ENCODE results near the gene NOP14. TPM values are rescaled to one million over a fixed set of nuclear protein-coding genes. Genes with fewer than 3 reads are reported as not detected.

Gene NOP14
- total RNA-seq, 2 experiments from 2014 or later: 31.7 to 66.2 TPM

DNA sequence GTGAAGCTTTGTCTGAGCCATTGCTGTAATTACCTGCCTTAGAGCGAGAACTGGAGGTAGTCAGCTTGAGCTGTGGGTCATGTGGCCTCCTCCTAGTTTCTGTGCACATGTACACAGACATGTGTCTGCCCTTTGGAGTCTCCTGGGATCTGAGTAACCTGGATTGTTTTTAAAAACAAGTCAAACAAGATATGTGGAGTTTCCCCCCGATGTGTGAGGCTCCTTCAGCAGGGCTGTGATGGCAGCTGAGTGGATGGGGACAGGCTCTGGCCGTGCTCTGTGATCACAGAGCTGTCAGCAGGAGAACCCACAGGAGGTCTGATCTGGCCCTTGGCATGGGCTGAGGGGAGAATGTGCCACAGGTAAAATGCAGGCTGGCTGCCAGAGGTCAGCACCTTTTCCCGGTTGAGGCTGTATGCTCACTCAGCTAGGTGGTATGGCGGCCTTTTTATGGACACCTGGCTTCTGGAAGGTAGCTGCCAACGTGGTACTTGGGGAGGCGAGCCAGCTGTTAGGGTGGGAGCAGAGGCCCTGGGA, 38.4 kb downstream of the NOP14 start:
- no peak overlapping the region for H3K27ac ChIP-seq (ENCODE audit: low read depth, low read length, poor library complexity, severe bottlenecking)
- intact Hi-C loops (cut with micrococcal nuclease; ENCODE audit: unreplicated experiment): no loop called here
- H3K36me3 ChIP-seq (ENCODE audit: insufficient read depth, low read length): peaks cover 12% of the 10 kb centered on the region
- no peaks in the 10 kb centered on the region for H4K20me1 ChIP-seq (ENCODE audit: insufficient read depth, low read length)
- POLR2A ChIA-PET: no interaction called here
- no peaks in the 10 kb centered on the region for H3K79me2 ChIP-seq (ENCODE audit: insufficient read depth, low read depth, low read length)
- H2AFZ ChIP-seq (ENCODE audit: low read length): no peak overlapping the region
- TF ChIP-seq, protein P1, sequence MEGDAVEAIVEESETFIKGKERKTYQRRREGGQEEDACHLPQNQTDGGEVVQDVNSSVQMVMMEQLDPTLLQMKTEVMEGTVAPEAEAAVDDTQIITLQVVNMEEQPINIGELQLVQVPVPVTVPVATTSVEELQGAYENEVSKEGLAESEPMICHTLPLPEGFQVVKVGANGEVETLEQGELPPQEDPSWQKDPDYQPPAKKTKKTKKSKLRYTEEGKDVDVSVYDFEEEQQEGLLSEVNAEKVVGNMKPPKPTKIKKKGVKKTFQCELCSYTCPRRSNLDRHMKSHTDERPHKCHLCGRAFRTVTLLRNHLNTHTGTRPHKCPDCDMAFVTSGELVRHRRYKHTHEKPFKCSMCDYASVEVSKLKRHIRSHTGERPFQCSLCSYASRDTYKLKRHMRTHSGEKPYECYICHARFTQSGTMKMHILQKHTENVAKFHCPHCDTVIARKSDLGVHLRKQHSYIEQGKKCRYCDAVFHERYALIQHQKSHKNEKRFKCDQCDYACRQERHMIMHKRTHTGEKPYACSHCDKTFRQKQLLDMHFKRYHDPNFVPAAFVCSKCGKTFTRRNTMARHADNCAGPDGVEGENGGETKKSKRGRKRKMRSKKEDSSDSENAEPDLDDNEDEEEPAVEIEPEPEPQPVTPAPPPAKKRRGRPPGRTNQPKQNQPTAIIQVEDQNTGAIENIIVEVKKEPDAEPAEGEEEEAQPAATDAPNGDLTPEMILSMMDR (conservative IDR thresholded peaks at IDR 0.05; ENCODE audit: low read length): no peak
- no peak for TF ChIP-seq EZH2phosphoT487 (IDR thresholded peaks at IDR 0.05; ENCODE audit: borderline replicate concordance, low read depth, low read length)
- H3K9me3 ChIP-seq (ENCODE audit: low read length): no peaks in the 10 kb centered on the region
- H3K4me2 ChIP-seq (ENCODE audit: low read length): no peak overlapping the region
- CTCF ChIA-PET (ENCODE audit: unreplicated experiment): no interaction called here
- no peaks in the 10 kb centered on the region for H3K9me2 ChIP-seq (ENCODE audit: insufficient read depth, low read length)
- DNase-seq (ENCODE audit: low spot score): no peak
- BruUV-seq (replicated peaks): no TSS peak
- no peak overlapping the region for H3K4me3 ChIP-seq (ENCODE audit: low read depth, low read length, poor library complexity, severe bottlenecking)
- H3K4me1 ChIP-seq (ENCODE audit: insufficient read depth, low read length, poor library complexity, severe bottlenecking): peaks cover 9% of the 10 kb centered on the region

DNA sequence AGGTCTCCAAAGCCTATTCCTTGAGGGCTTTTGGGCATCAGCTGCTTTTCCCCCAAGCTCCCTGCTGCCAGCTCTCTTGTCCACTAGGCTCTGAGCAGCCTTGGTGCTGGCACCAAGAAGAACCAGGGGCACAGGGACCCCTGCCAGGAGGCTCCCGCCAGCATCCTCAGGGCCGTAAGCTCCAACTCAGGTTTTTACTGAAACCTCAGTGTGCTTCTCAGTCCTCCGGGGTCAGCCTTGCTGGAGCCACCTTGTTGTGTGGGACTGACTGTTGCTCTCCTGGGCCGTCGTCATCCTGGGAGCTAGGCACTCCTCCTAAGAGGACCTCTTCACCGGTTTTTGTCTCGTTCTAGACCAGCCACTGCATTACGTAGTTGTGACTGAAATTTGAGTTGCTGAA, 38.9 kb downstream of the NOP14 start:
- Histone ChIP-seq H3K36me3 (ENCODE audit: insufficient read depth, low read length) (peaks cover 7% of the 10 kb centered on the region; the same call in 1 of the 2 replicates), H3K27ac (ENCODE audit: low read depth, low read length, poor library complexity, severe bottlenecking) (no peak overlapping the region), H3K4me3 (ENCODE audit: low read depth, low read length, poor library complexity, severe bottlenecking) (no peak overlapping the region), H3K79me2 (ENCODE audit: insufficient read depth, low read depth, low read length) (no peaks in the 10 kb centered on the region), H3K9me3 (ENCODE audit: low read length) (no peaks in the 10 kb centered on the region), H2AFZ (ENCODE audit: low read length) (no peak overlapping the region), H3K4me2 (ENCODE audit: low read length) (no peak overlapping the region), H3K4me1 (ENCODE audit: insufficient read depth, low read length, poor library complexity, severe bottlenecking) (peaks cover 9% of the 10 kb centered on the region), H3K9me2 (ENCODE audit: insufficient read depth, low read length) (no peaks in the 10 kb centered on the region), H4K20me1 (ENCODE audit: insufficient read depth, low read length) (no peaks in the 10 kb centered on the region)
- intact Hi-C loops (cut with micrococcal nuclease; ENCODE audit: unreplicated experiment): no loop called here
- TF ChIP-seq, protein P1 (conservative IDR thresholded peaks at IDR 0.05; ENCODE audit: low read length): no peak
- no peak for TF ChIP-seq EZH2phosphoT487 (IDR thresholded peaks at IDR 0.05; ENCODE audit: borderline replicate concordance, low read depth, low read length)
- CTCF ChIA-PET (ENCODE audit: unreplicated experiment): no interaction called here
- BruUV-seq (replicated peaks): no TSS peak
- no peak for DNase-seq (ENCODE audit: low spot score)
- POLR2A ChIA-PET: interaction anchor here (0.7 kb wide), 1 partner anchor 77 kb away, joined by 3 read pairs; no protein-coding TSS in a partner anchor

DNA sequence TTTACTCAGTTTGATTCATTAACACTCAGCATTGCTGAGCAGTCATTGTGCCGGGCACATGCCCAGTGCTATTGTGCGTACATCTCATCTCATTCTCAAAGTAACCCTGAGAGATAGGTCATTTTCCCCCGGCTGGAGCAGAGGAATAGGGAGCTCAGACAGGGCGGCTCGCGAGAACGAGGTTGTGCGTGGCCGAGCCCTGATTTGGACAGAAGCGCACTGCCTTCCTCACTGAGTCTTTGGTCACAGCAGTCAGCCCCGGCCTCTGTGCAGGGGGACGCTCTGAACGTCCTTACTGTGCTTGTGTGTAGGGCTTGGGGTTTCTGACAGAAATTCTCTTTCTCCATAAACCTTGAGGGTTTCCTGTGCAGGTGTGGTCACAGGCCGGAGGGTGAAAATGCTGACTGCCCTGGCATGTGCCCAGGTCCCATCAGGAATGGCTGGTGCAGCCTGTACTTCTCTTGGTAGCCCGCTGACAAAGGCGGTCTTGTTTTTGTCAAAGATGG, 39.5 kb downstream of the NOP14 start:
- no peak for TF ChIP-seq EZH2phosphoT487 (IDR thresholded peaks at IDR 0.05; ENCODE audit: borderline replicate concordance, low read depth, low read length)
- TF ChIP-seq, protein P1 (conservative IDR thresholded peaks at IDR 0.05; ENCODE audit: low read length): no peak
- Histone ChIP-seq H3K79me2 (ENCODE audit: insufficient read depth, low read depth, low read length) (no peaks in the 10 kb centered on the region), H3K4me1 (ENCODE audit: insufficient read depth, low read length, poor library complexity, severe bottlenecking) (peaks cover 9% of the 10 kb centered on the region), H2AFZ (ENCODE audit: low read length) (no peak overlapping the region), H3K9me3 (ENCODE audit: low read length) (no peaks in the 10 kb centered on the region), H3K27ac (ENCODE audit: low read depth, low read length, poor library complexity, severe bottlenecking) (no peak overlapping the region), H3K36me3 (ENCODE audit: insufficient read depth, low read length) (peaks cover 1% of the 10 kb centered on the region), H3K4me3 (ENCODE audit: low read depth, low read length, poor library complexity, severe bottlenecking) (no peak overlapping the region), H4K20me1 (ENCODE audit: insufficient read depth, low read length) (no peaks in the 10 kb centered on the region), H3K4me2 (ENCODE audit: low read length) (no peak overlapping the region), H3K9me2 (ENCODE audit: insufficient read depth, low read length) (no peaks in the 10 kb centered on the region)
- ChIA-PET POLR2A (interaction anchor here (0.7 kb wide), 1 partner anchor 77 kb away, joined by 3 read pairs; no protein-coding TSS in a partner anchor), CTCF (ENCODE audit: unreplicated experiment) (no interaction called here)
- intact Hi-C loops (cut with micrococcal nuclease; ENCODE audit: unreplicated experiment): no loop called here
- no TSS peak for BruUV-seq (replicated peaks)
- no peak for DNase-seq (ENCODE audit: low spot score)

Measured in OCI-LY7 (cell line).